ENCODE results near the gene NID2. TPM values are rescaled to one million over a fixed set of nuclear protein-coding genes. Genes with fewer than 3 reads are reported as not detected.

Gene NID2
- total RNA-seq, 1 experiment from 2014 or later = 1.6 TPM

- DNase-seq (ENCODE audit: low read depth) = no peak
Observed at GRCh38 chr14:51959928-51960327, 108.9 kb downstream of the NID2 start.

- DNase-seq (ENCODE audit: low read depth) = no peak
Observed at GRCh38 chr14:51957950-51958349, 110.9 kb downstream of the NID2 start.

Other genes with a start within 250 kb of the NID2 start
- 3.3 and 5.1 TPM in 2 replicates for gene GNG2, start 208.4 kb downstream of the NID2 start, total RNA-seq (2014; rRNA removed; shearing (Covaris generic))
- gene RTRAF, start 79.5 kb downstream of the NID2 start, total RNA-seq (2014; rRNA removed; shearing (Covaris generic)) = 192 and 251 TPM in 2 replicates
- gene PTGDR, start 198.6 kb upstream of the NID2 start, total RNA-seq (2014; rRNA removed; shearing (Covaris generic)) = not detected in 2 replicates
- not detected in 2 replicates for gene PTGER2, start 245.3 kb upstream of the NID2 start, total RNA-seq (2014; rRNA removed; shearing (Covaris generic))